ENCODE results near the gene SLC28A1. TPM values are rescaled to one million over a fixed set of nuclear protein-coding genes. Genes with fewer than 3 reads are reported as not detected.

Gene SLC28A1
- total and polyA plus RNA-seq, 2 experiments from 2014 or later = 2.5 to 3.0 TPM

DNA sequence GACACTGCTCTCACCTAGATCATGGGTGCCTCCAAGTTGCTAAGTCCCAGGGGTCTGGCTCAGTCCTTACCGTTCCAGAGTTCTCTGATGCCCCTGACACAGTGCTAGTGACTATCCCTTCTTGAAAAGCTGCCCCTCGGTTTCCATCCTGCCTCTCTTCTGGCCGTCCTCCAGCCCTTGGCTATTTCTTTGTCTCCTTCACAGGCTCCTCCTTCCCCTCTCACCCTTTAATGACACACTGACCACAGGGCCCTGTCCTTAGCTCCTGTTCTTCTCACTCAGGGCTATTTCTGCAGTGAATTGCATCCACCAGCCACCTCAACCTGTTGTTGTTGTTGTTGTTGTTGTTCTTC lies 31.1 kb downstream of the SLC28A1 start:
- WGBS (ENCODE audit: low lambda C conversion rate, missing lambda C conversion rate) = 84% methylated on average over 3 of the region's 3 CpGs
- H3K4me2 ChIP-seq = no peak overlapping the region
- H3K9me3 ChIP-seq (ENCODE audit: low read depth) = no peaks in the 10 kb centered on the region
- no peaks in the 10 kb centered on the region for H3K9me2 ChIP-seq (replicated peaks; ENCODE audit: insufficient read depth)
- H3K27ac ChIP-seq = peak overlapping the region; percentile 88
- no peak overlapping the region for H2AFZ ChIP-seq
- H3K79me2 ChIP-seq = no peaks in the 10 kb centered on the region
- no peak overlapping the region for H3K4me3 ChIP-seq
- H3K36me3 ChIP-seq (replicated peaks; ENCODE audit: insufficient read depth, low read depth) = no peaks in the 10 kb centered on the region
- TF ChIP-seq EZH2 (IDR thresholded peaks at IDR 0.05; ENCODE audit: borderline replicate concordance) (no peak), EZH2phosphoT487 (IDR thresholded peaks at IDR 0.05; ENCODE audit: low read depth, severe bottlenecking, unreplicated experiment) (no peak)
- TF ChIP-seq, protein P1, sequence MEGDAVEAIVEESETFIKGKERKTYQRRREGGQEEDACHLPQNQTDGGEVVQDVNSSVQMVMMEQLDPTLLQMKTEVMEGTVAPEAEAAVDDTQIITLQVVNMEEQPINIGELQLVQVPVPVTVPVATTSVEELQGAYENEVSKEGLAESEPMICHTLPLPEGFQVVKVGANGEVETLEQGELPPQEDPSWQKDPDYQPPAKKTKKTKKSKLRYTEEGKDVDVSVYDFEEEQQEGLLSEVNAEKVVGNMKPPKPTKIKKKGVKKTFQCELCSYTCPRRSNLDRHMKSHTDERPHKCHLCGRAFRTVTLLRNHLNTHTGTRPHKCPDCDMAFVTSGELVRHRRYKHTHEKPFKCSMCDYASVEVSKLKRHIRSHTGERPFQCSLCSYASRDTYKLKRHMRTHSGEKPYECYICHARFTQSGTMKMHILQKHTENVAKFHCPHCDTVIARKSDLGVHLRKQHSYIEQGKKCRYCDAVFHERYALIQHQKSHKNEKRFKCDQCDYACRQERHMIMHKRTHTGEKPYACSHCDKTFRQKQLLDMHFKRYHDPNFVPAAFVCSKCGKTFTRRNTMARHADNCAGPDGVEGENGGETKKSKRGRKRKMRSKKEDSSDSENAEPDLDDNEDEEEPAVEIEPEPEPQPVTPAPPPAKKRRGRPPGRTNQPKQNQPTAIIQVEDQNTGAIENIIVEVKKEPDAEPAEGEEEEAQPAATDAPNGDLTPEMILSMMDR (IDR thresholded peaks at IDR 0.05; ENCODE audit: poor library complexity) = no peak
- H3K27me3 ChIP-seq = no peaks in the 10 kb centered on the region
- H3K4me1 ChIP-seq (ENCODE audit: insufficient read depth) = peaks cover 38% of the 10 kb centered on the region
- DNase-seq (ENCODE audit: low spot score) = no peak
- no peaks in the 10 kb centered on the region for H4K20me1 ChIP-seq (ENCODE audit: insufficient read depth, poor library complexity, severe bottlenecking)

GRCh38 chr15:84917452-84917851 lies 33.0 kb downstream of the SLC28A1 start:
- Histone ChIP-seq H3K36me3 (replicated peaks; ENCODE audit: insufficient read depth, low read depth) (no peaks in the 10 kb centered on the region), H3K4me2 (no peak overlapping the region), H3K27me3 (no peaks in the 10 kb centered on the region), H3K9me2 (replicated peaks; ENCODE audit: insufficient read depth) (no peaks in the 10 kb centered on the region), H4K20me1 (ENCODE audit: insufficient read depth, poor library complexity, severe bottlenecking) (no peaks in the 10 kb centered on the region), H3K9me3 (ENCODE audit: low read depth) (no peaks in the 10 kb centered on the region), H3K4me3 (no peak overlapping the region), H3K27ac (no peak overlapping the region), H3K79me2 (no peaks in the 10 kb centered on the region), H2AFZ (no peak overlapping the region), H3K4me1 (ENCODE audit: insufficient read depth) (peaks cover 24% of the 10 kb centered on the region)
- no peak for TF ChIP-seq EZH2phosphoT487 (IDR thresholded peaks at IDR 0.05; ENCODE audit: low read depth, severe bottlenecking, unreplicated experiment)
- no peak for TF ChIP-seq EZH2 (IDR thresholded peaks at IDR 0.05; ENCODE audit: borderline replicate concordance)
- TF ChIP-seq, protein P1 (IDR thresholded peaks at IDR 0.05; ENCODE audit: poor library complexity) = no peak
- WGBS (ENCODE audit: low lambda C conversion rate, missing lambda C conversion rate) = 88% methylated on average over 1 of the region's 1 CpG
- no peak for DNase-seq (ENCODE audit: low spot score)

DNA sequence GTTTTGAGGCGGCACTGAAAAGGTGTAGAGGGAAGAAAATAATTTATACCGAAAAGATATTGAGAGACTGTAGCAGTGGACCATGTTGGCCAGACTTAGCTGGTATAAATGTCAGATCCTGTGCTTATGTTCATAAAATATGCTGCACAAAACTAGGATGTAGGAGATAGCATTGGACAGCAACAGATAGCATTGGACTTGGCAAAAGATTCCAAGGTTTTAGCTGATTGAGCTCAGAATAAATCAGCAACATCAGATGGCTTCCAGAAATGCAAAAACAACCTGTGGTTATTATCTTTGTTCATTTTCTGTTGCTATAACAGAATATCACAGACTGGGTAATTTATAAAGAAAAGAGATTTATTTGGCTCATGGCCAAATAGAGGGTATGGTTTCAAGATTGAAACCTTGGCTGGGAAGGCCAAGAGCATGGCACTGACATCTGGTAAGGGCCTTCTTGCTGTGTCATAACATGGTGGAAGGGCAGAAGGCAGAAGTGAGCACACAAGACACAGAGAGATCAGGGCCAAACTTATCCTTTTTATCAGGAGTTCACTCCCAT lies 34.7 kb downstream of the SLC28A1 start:
- no peak overlapping the region for H2AFZ ChIP-seq
- H3K79me2 ChIP-seq = no peaks in the 10 kb centered on the region
- H3K4me1 ChIP-seq (ENCODE audit: insufficient read depth) = peaks cover 14% of the 10 kb centered on the region
- DNase-seq (ENCODE audit: low spot score) = no peak
- H3K4me2 ChIP-seq = no peak overlapping the region
- TF ChIP-seq EZH2phosphoT487 (IDR thresholded peaks at IDR 0.05; ENCODE audit: low read depth, severe bottlenecking, unreplicated experiment) (no peak), EZH2 (IDR thresholded peaks at IDR 0.05; ENCODE audit: borderline replicate concordance) (no peak)
- TF ChIP-seq, protein P1 (IDR thresholded peaks at IDR 0.05; ENCODE audit: poor library complexity) = no peak
- H3K27ac ChIP-seq = no peak overlapping the region
- WGBS (ENCODE audit: low lambda C conversion rate, missing lambda C conversion rate) = 90% methylated on average over 2 of the region's 2 CpGs
- H3K27me3 ChIP-seq = no peaks in the 10 kb centered on the region
- no peaks in the 10 kb centered on the region for H3K9me3 ChIP-seq (ENCODE audit: low read depth)
- no peaks in the 10 kb centered on the region for H3K36me3 ChIP-seq (replicated peaks; ENCODE audit: insufficient read depth, low read depth)
- H3K9me2 ChIP-seq (replicated peaks; ENCODE audit: insufficient read depth) = no peaks in the 10 kb centered on the region
- no peaks in the 10 kb centered on the region for H4K20me1 ChIP-seq (ENCODE audit: insufficient read depth, poor library complexity, severe bottlenecking)
- no peak overlapping the region for H3K4me3 ChIP-seq

Measured in hepatocyte (in vitro differentiated cells).